Activated B cell treated with CpG ODN at 0.5 μM for 24 hours (primary cell): ENCODE measurements around the gene RPS25. TPM values are rescaled to one million over a fixed set of nuclear protein-coding genes. Genes with fewer than 3 reads are reported as not detected.
"Not testable (repeated sequence)": the region's sequence is repeated elsewhere in the genome, so short reads cannot be mapped to it uniquely, and the experiment has no call there.

ENCODE experiments used
- ATAC-seq: fragments of 200-7000 bp; cut with Tn5 transposase; one replicate; pipeline ENCODE4 v1.10.0; 2021; ENCODE audit warnings: low read depth, mild to moderate bottlenecking, moderate library complexity
- CTCF ChIA-PET: fragments of 350-600 bp; sonication (Branson Sonifier 250); formaldehyde crosslinking; loops from one replicate; lab custom pipeline; 2021; ENCODE audit warnings: antibody characterized with exemption; lab: Charles Lee
- POLR2A ChIA-PET: fragments of 350-600 bp; sonication (Branson Sonifier 250); formaldehyde crosslinking; loops from one replicate; lab custom pipeline; 2021; ENCODE audit warnings: antibody characterized with exemption; lab: Charles Lee
- DNase-seq: peaks from one replicate; pipeline ENCODE4 v3.0.0; 2022
- H3K27ac Mint-ChIP-seq: one replicate; pipeline ENCODE4 v1.8.0; 2020; ENCODE audit warnings: mixed read lengths
- H3K27me3 Mint-ChIP-seq: one replicate; pipeline ENCODE4 v1.8.0; 2021; ENCODE audit warnings: mixed read lengths
- H3K36me3 Mint-ChIP-seq: one replicate; pipeline ENCODE4 v1.8.0; 2021; ENCODE audit warnings: low read depth, mixed read lengths
- H3K4me1 Mint-ChIP-seq: one replicate; pipeline ENCODE4 v1.8.0; 2021; ENCODE audit warnings: mixed read lengths
- H3K4me3 Mint-ChIP-seq: one replicate; pipeline ENCODE4 v1.8.0; 2020; ENCODE audit warnings: mild to moderate bottlenecking, mixed read lengths
- H3K9me3 Mint-ChIP-seq: one replicate; pipeline ENCODE4 v1.8.0; 2020; ENCODE audit warnings: mixed read lengths
- intact Hi-C: fragments of 100-400 bp; cut with micrococcal nuclease; formaldehyde crosslinking; loops from one replicate; pipeline ENCODE4 v1.15.1; 2024
- total RNA-seq: library from RNA; stranded (reverse); gene quantifications from 2 replicates; pipeline ENCODE4 v1.2.3, GENCODE V29; 2022
- TF ChIP-seq, protein P1 (sequence below): fragments of 200-600 bp; IDR thresholded peaks from one replicate; pipeline ENCODE4 v1.8.0; 2022; ENCODE audit warnings: antibody characterized with exemption, mild to moderate bottlenecking

RPS25 gene
- total RNA-seq, 1 donor from 2014 or later: 2,191 TPM

- Mint-ChIP-seq H3K27me3 (no peaks in the 10 kb centered on the region), H3K4me3 (no peak overlapping the region), H3K27ac (no peak overlapping the region), H3K36me3 (no peaks in the 10 kb centered on the region), H3K4me1 (peaks cover 11% of the 10 kb centered on the region), H3K9me3 (no peaks in the 10 kb centered on the region)
- intact Hi-C loops: no loop called here
- ATAC-seq: no peak
- CTCF ChIA-PET: no interaction called here
- TF ChIP-seq, protein P1, sequence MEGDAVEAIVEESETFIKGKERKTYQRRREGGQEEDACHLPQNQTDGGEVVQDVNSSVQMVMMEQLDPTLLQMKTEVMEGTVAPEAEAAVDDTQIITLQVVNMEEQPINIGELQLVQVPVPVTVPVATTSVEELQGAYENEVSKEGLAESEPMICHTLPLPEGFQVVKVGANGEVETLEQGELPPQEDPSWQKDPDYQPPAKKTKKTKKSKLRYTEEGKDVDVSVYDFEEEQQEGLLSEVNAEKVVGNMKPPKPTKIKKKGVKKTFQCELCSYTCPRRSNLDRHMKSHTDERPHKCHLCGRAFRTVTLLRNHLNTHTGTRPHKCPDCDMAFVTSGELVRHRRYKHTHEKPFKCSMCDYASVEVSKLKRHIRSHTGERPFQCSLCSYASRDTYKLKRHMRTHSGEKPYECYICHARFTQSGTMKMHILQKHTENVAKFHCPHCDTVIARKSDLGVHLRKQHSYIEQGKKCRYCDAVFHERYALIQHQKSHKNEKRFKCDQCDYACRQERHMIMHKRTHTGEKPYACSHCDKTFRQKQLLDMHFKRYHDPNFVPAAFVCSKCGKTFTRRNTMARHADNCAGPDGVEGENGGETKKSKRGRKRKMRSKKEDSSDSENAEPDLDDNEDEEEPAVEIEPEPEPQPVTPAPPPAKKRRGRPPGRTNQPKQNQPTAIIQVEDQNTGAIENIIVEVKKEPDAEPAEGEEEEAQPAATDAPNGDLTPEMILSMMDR: no peak
- POLR2A ChIA-PET: interaction anchor here (0.9 kb wide), 1 partner anchor 20 kb away, joined by 3 read pairs; the partner anchor contains the start of gene TRAPPC4
- no peak for DNase-seq
Observed at GRCh38 chr11:119038884-119039283, 20.7 kb upstream of the RPS25 start.

GRCh38 chr11:119034813-119035212 lies 16.7 kb upstream of the RPS25 start:
- ChIA-PET POLR2A (interaction anchor here (0.8 to 1.5 kb wide), 3 partner anchors 12 to 32 kb away, joined by 4 to 7 read pairs (median 6); partner anchors contain the start of genes HYOU1 and VPS11), CTCF (no interaction called here)
- intact Hi-C loops: no loop called here
- Mint-ChIP-seq H3K27me3 (no peaks in the 10 kb centered on the region), H3K4me3 (no peak overlapping the region), H3K9me3 (no peaks in the 10 kb centered on the region), H3K27ac (no peak overlapping the region), H3K4me1 (peaks cover 16% of the 10 kb centered on the region), H3K36me3 (no peaks in the 10 kb centered on the region)
- ATAC-seq (no peak), DNase-seq (no peak)
- TF ChIP-seq, protein P1: no peak

GRCh38 chr11:119033421-119033820 lies 15.3 kb upstream of the RPS25 start:
- H3K27me3 Mint-ChIP-seq, ATAC-seq, H3K27ac Mint-ChIP-seq, H3K4me3 Mint-ChIP-seq, H3K9me3 Mint-ChIP-seq, DNase-seq, intact Hi-C loops, H3K36me3 Mint-ChIP-seq: not testable (repeated sequence)
- H3K4me1 Mint-ChIP-seq: peaks cover 15% of the 10 kb centered on the region
- POLR2A ChIA-PET: interaction anchor here (0.7 to 1.2 kb wide), 3 partner anchors 10 to 34 kb away, joined by 3 to 5 read pairs (median 4); no protein-coding TSS in a partner anchor
- CTCF ChIA-PET: interaction anchor here (1.1 kb wide), 1 partner anchor 9 kb away, joined by 3 read pairs; no protein-coding TSS in a partner anchor

DNA sequence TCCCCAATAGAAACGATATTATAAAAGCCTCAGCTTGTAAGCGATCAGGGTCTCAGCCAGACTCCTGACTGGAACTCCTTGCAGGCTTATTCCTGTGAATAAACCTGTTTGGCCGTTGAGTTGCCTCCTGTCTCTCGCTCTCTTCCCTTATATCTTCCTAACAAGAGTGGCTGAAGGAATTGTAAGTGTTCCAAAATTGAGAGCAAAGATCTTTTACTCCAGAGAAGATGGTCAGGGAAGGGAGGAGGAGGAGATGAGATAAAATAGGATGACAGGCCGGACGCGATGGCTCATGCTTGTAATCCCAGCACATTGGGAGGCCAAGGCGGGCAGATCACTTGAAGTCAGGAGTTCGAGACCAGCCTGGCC lies 13.8 kb upstream of the RPS25 start:
- intact Hi-C loops: loop anchor here (2.0 kb wide), 2 partner anchors 125 to 341 kb away; no protein-coding TSS in a partner anchor
- DNase-seq (no peak), ATAC-seq (no peak)
- Mint-ChIP-seq H3K27ac (no peak overlapping the region), H3K36me3 (peaks cover 7% of the 10 kb centered on the region), H3K4me3 (no peak overlapping the region), H3K4me1 (peaks cover 15% of the 10 kb centered on the region), H3K9me3 (no peaks in the 10 kb centered on the region), H3K27me3 (no peaks in the 10 kb centered on the region)
- TF ChIP-seq, protein P1: no peak
- POLR2A ChIA-PET: interaction anchor here (0.6 kb wide), 1 partner anchor 14 kb away, joined by 5 read pairs; no protein-coding TSS in a partner anchor
- CTCF ChIA-PET: interaction anchor here (0.7 to 1.1 kb wide), 2 partner anchors 13 to 33 kb away, joined by 3 read pairs; partner anchors contain the start of gene TRAPPC4

DNA sequence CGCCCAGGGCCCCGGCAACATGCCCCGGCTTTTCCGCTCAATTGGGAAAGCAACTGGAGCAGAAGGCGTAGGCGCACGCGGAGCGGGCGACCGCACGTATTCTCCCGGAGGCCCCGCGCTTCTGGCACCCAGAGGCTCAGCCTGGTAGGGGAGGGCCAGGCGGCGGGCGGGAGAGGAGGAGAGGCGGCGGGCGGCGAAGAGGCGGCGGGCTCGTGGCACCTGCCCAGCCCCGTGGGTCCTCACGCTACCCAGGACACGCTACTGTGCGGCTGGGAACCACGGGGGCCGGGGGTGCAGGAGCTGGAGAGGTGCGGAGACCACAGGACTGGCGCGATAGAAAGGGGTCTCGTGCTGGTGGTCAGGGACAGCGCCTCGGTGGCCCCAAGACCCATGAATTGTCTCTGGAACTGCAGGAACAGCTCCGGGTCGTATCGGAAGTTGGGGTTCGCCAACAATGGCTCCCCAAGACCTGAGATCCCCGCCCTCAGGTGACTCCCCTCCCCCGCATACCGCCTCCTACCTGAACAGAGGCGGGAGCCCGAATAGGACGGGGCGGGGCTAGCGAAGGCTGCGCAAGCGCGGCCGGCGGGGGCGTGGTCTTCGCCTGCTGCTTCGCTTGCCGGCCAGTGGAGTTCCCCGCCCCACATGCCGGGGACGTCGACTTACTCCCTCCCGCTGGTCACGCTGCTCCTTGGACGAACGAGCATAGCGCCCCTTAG lies 12.3 kb upstream of the RPS25 start, which contains the start of gene SLC37A4:
Gene SLC37A4 (minus strand): TSS at position 549 of the 719 bp plus-strand sequence.
- TF ChIP-seq, protein P1: no peak
- no peaks in the 10 kb centered on the region for H3K9me3 Mint-ChIP-seq
- peak within 1 kb of the TSS; percentile 85 for H3K4me3 Mint-ChIP-seq
- peak; percentile 99 for DNase-seq
- peak within 1 kb of the TSS; percentile 61 for H3K27ac Mint-ChIP-seq
- intact Hi-C loops: loop anchor here (1.0 to 2.0 kb wide), 11 partner anchors 12 to 340 kb away; partner anchors contain the start of genes CENATAC, HINFP, HYOU1 and RPS25
- CTCF ChIA-PET: no interaction called here
- ATAC-seq: peak; percentile 95
- POLR2A ChIA-PET: interaction anchor here (1.0 to 1.5 kb wide), 4 partner anchors 12 to 54 kb away, joined by 3 to 21 read pairs (median 4); partner anchors contain the start of genes HMBS, RPS25, TRAPPC4 and VPS11
- peaks cover 12% of the 10 kb centered on the region for H3K36me3 Mint-ChIP-seq
- H3K4me1 Mint-ChIP-seq: peaks cover 15% of the 10 kb centered on the region
- no peaks in the 10 kb centered on the region for H3K27me3 Mint-ChIP-seq
